Stimulated activated CD4-positive, alpha-beta T cell treated with anti-CD3 and anti-CD28 coated beads, Interleukin-4, amount 100 ng/mL, for 1 hour (primary cell): ENCODE results near the gene CRACR2B.

ENCODE experiments used
- DNase-seq: peaks from one replicate; pipeline ENCODE4 v3.0.0-alpha.2; 2020

The CRACR2B gene

GRCh38 chr11:827146-827896, 398 bp upstream of the CRACR2B start:
- no peak for DNase-seq

GRCh38 chr11:828506-829175, 922 bp downstream of the CRACR2B start:
- no peak for DNase-seq

- DNase-seq, result no peak
Observed at GRCh38 chr11:829176-829846, 1.6 kb downstream of the CRACR2B start.

GRCh38 chr11:829847-830294, 2.2 kb downstream of the CRACR2B start:
- DNase-seq, result no peak

- peak; percentile 61 for DNase-seq
Observed at GRCh38 chr11:830295-831117, 2.8 kb downstream of the CRACR2B start.

- DNase-seq, result no peak
Observed at GRCh38 chr11:831118-831864, 3.6 kb downstream of the CRACR2B start.

- no peak for DNase-seq
Observed at GRCh38 chr11:831961-832528, 4.3 kb downstream of the CRACR2B start.

GRCh38 chr11:832529-833113, 4.9 kb downstream of the CRACR2B start, which contains the start of gene CD151:
Gene CD151 (plus strand): TSS chr11:832952. CDS start chr11:836070, 3,118 bp downstream.
- peak; percentile 63 for DNase-seq

GRCh38 chr11:833114-833791, 5.5 kb downstream of the CRACR2B start:
- DNase-seq, result no peak

GRCh38 chr11:833849-834311, 6.2 kb downstream of the CRACR2B start:
- DNase-seq, result no peak

- no peak for DNase-seq
Observed at GRCh38 chr11:834371-835316, 6.9 kb downstream of the CRACR2B start.

GRCh38 chr11:836274-836673, 8.6 kb downstream of the CRACR2B start:
- no peak for DNase-seq

GRCh38 chr11:836700-837099, 9.0 kb downstream of the CRACR2B start:
- DNase-seq, result no peak

GRCh38 chr11:837189-837989, 9.7 kb downstream of the CRACR2B start:
- DNase-seq, result no peak

GRCh38 chr11:837990-838307, 10.2 kb downstream of the CRACR2B start:
- DNase-seq, result no peak

GRCh38 chr11:838441-839279, 10.9 kb downstream of the CRACR2B start:
- DNase-seq, result no peak

- no peak for DNase-seq
Observed at GRCh38 chr11:839280-839623, 11.5 kb downstream of the CRACR2B start.
